ENCODE data around the gene DCAF8L1.

GRCh38 chrX:27968878-27969277, 12.4 kb downstream of the DCAF8L1 start:
- TF ChIP-seq POLR2A (IDR thresholded peaks at IDR 0.05; ENCODE audit: low read depth, low read length) (no peak), RCOR1 (IDR thresholded peaks at IDR 0.05; ENCODE audit: insufficient replicate concordance, low read length) (no peak), SMC3 (IDR thresholded peaks at IDR 0.05; ENCODE audit: low read depth, low read length) (no peak), ELK1 (IDR thresholded peaks at IDR 0.05; ENCODE audit: borderline replicate concordance, low read depth, low read length) (no peak), RAD21 (IDR thresholded peaks at IDR 0.05; ENCODE audit: low read length) (no peak), RFX5 (IDR thresholded peaks at IDR 0.05; ENCODE audit: low read depth, low read length) (no peak), MXI1 (IDR thresholded peaks at IDR 0.05; ENCODE audit: borderline replicate concordance, low read depth, low read length) (no peak), CEBPB (IDR thresholded peaks at IDR 0.05; ENCODE audit: low read depth, low read length) (no peak), CHD1 (IDR thresholded peaks at IDR 0.05; ENCODE audit: low read depth, low read length) (no peak), BHLHE40 (IDR thresholded peaks at IDR 0.05; ENCODE audit: low read depth, low read length) (no peak), MAFK (IDR thresholded peaks at IDR 0.05; ENCODE audit: low read depth, low read length) (no peak)
- TF ChIP-seq, protein P1, sequence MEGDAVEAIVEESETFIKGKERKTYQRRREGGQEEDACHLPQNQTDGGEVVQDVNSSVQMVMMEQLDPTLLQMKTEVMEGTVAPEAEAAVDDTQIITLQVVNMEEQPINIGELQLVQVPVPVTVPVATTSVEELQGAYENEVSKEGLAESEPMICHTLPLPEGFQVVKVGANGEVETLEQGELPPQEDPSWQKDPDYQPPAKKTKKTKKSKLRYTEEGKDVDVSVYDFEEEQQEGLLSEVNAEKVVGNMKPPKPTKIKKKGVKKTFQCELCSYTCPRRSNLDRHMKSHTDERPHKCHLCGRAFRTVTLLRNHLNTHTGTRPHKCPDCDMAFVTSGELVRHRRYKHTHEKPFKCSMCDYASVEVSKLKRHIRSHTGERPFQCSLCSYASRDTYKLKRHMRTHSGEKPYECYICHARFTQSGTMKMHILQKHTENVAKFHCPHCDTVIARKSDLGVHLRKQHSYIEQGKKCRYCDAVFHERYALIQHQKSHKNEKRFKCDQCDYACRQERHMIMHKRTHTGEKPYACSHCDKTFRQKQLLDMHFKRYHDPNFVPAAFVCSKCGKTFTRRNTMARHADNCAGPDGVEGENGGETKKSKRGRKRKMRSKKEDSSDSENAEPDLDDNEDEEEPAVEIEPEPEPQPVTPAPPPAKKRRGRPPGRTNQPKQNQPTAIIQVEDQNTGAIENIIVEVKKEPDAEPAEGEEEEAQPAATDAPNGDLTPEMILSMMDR (conservative IDR thresholded peaks at IDR 0.05; ENCODE audit: low read depth, low read length): no peak
